Mesothelial cell of epicardium (in vitro differentiated cells): ENCODE data around the gene CUL1. TPM values are rescaled to one million over a fixed set of nuclear protein-coding genes. Genes with fewer than 3 reads are reported as not detected.

Experiments used
- DNase-seq, 2 experiments: peaks; one replicate each; pipeline ENCODE4 v3.0.0; 2021; ENCODE audit warnings: low spot score in 2 of 2; ENCODE audit not compliant: unreplicated experiment in 2 of 2
- H3K27ac Mint-ChIP-seq: 2 replicates; pipeline ENCODE4 v1.8.0; 2021; ENCODE audit warnings: mixed read lengths
- H3K27me3 Mint-ChIP-seq: 2 replicates; pipeline ENCODE4 v1.8.0; 2021; ENCODE audit warnings: low read depth, mixed read lengths
- H3K36me3 Mint-ChIP-seq: 2 replicates; pipeline ENCODE4 v1.8.0; 2021; ENCODE audit warnings: mixed read lengths
- H3K4me1 Mint-ChIP-seq: 2 replicates; pipeline ENCODE4 v1.8.0; 2021; ENCODE audit warnings: mixed read lengths
- H3K4me3 Mint-ChIP-seq: 2 replicates; pipeline ENCODE4 v1.8.0; 2021; ENCODE audit warnings: mild to moderate bottlenecking, moderate library complexity, mixed read lengths
- H3K9me3 Mint-ChIP-seq: 2 replicates; pipeline ENCODE4 v1.8.0; 2021; ENCODE audit warnings: mixed read lengths
- total RNA-seq: library from RNA; stranded (reverse); gene quantifications from 3 replicates; pipeline ENCODE4 v1.2.1, GENCODE V29; 2021
- TF ChIP-seq, protein P1 (sequence below): fragments of 200-600 bp; sonication (generic); IDR thresholded peaks from one replicate; pipeline ENCODE4 v1.5.0; 2021; ENCODE audit warnings: antibody characterized with exemption; ENCODE audit not compliant: unreplicated experiment

Gene CUL1
- total RNA-seq, 1 donor from 2014 or later, result 60.9 TPM

DNA sequence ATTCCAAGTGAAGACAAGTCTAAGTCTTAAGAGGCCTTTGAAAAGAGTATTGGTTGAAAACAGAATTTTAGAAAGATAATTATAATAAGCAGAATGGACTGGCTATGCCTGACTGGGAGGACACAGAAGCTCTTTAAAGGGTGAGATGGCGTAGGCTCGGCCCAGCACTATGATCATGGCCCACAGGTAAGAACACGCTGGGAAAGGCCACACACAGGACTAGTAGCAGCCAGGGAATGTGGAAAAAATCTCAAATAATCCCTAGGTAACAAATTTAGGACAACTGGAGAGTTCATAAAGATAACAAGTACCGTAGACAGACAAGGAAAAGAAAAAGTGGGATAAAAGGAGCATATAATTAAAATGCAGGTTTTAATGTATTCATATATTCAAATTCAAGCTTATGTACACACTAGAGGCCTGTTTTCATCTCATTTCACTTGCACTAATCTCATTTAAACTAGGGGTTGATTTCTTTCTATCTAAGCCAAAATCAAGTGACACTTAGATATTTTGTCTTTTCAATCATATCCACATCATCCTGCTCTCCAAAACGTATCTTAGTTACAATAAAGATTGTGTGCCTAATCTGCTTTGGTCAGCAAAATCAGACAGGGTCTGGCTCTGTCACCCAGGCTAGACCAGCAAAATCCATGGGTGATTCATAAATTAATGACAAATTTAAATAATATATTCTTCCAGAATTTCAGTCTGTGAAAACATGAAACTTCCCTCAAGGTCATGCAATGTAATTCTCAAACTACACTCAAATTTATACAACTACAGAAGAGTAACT, 132.4 kb downstream of the CUL1 start:
- DNase-seq, result no peak
- no peak overlapping the region for H3K4me3 Mint-ChIP-seq
- no peaks in the 10 kb centered on the region for H3K9me3 Mint-ChIP-seq
- H3K4me1 Mint-ChIP-seq, result no peaks in the 10 kb centered on the region
- no peak overlapping the region for H3K27ac Mint-ChIP-seq
- H3K36me3 Mint-ChIP-seq, result peaks cover 11% of the 10 kb centered on the region
- TF ChIP-seq, protein P1, sequence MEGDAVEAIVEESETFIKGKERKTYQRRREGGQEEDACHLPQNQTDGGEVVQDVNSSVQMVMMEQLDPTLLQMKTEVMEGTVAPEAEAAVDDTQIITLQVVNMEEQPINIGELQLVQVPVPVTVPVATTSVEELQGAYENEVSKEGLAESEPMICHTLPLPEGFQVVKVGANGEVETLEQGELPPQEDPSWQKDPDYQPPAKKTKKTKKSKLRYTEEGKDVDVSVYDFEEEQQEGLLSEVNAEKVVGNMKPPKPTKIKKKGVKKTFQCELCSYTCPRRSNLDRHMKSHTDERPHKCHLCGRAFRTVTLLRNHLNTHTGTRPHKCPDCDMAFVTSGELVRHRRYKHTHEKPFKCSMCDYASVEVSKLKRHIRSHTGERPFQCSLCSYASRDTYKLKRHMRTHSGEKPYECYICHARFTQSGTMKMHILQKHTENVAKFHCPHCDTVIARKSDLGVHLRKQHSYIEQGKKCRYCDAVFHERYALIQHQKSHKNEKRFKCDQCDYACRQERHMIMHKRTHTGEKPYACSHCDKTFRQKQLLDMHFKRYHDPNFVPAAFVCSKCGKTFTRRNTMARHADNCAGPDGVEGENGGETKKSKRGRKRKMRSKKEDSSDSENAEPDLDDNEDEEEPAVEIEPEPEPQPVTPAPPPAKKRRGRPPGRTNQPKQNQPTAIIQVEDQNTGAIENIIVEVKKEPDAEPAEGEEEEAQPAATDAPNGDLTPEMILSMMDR, result no peak
- no peaks in the 10 kb centered on the region for H3K27me3 Mint-ChIP-seq

DNA sequence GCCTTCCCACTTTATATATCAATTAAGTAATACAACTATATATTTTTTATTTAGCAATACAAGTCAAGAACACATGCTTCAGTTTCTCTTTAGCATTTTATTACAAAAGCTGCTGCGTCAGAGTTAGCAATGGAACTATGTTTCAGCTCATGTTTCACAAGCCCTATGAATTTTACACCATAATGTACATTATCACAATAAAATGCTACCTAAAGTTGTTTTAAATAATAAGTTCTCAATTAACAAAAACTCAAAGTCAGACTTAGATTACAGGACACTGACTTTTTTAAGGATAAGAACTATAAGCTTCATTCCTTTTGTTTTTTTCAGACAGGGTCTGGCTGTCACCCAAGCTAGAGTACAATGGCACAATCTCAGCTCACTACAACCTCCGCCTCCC, 133.1 kb downstream of the CUL1 start:
- peak overlapping the region; percentile 59 for H3K27ac Mint-ChIP-seq
- H3K4me1 Mint-ChIP-seq, result no peaks in the 10 kb centered on the region

DNA sequence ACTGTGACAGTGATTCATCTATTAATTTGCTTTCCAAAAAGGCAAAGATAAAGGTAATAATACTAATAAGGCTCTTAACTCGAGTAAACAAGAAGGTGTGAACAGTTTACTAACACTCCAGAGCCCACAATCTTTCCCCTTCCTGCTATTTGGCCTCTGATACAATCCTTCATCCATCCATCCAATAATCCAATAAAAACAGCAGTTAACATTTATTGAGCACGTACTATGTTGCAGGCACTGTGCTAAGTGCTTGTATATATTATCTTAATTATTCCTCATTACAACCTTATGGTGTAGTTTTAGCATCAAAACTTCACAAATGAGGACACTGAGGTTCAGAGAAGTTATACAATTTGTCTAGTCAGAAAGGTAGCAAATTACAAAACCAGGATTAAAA, 135.9 kb downstream of the CUL1 start:
- Mint-ChIP-seq H3K36me3 (peaks cover 29% of the 10 kb centered on the region), H3K27me3 (no peaks in the 10 kb centered on the region), H3K4me3 (no peak overlapping the region), H3K9me3 (no peaks in the 10 kb centered on the region), H3K27ac (no peak overlapping the region), H3K4me1 (no peaks in the 10 kb centered on the region)
- TF ChIP-seq, protein P1, result no peak
- no peak for DNase-seq

More for the DNA sequence above, 133.1 kb downstream of the CUL1 start:
- peaks cover 17% of the 10 kb centered on the region for H3K36me3 Mint-ChIP-seq
- TF ChIP-seq, protein P1, result no peak
- no peaks in the 10 kb centered on the region for H3K9me3 Mint-ChIP-seq
- no peaks in the 10 kb centered on the region for H3K27me3 Mint-ChIP-seq
- no peak overlapping the region for H3K4me3 Mint-ChIP-seq
- no peak for DNase-seq

DNA sequence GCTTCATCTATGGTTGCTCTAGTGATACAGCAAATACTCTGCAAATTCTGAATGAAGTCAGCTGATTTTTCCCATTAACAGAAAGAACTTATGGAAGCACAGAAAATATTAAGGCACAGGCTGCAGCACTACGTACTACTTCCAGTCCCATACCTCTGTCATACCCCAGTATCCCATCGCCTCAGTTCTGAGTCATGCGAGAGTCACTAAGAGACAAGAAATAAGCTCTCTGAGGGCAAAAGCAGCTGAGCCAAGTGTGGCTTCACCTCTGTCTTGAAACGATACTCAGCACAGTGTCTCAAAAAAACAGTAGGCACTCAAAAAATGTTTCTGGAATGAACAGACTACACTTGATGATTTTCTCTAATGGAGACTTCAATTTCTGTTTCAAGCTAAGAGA, 137.2 kb downstream of the CUL1 start:
- H3K4me3 Mint-ChIP-seq, result no peak overlapping the region
- H3K27me3 Mint-ChIP-seq, result no peaks in the 10 kb centered on the region
- no peaks in the 10 kb centered on the region for H3K9me3 Mint-ChIP-seq
- DNase-seq, result no peak
- no peak overlapping the region for H3K27ac Mint-ChIP-seq
- peaks cover 29% of the 10 kb centered on the region for H3K36me3 Mint-ChIP-seq
- no peaks in the 10 kb centered on the region for H3K4me1 Mint-ChIP-seq
- TF ChIP-seq, protein P1, result no peak

DNA sequence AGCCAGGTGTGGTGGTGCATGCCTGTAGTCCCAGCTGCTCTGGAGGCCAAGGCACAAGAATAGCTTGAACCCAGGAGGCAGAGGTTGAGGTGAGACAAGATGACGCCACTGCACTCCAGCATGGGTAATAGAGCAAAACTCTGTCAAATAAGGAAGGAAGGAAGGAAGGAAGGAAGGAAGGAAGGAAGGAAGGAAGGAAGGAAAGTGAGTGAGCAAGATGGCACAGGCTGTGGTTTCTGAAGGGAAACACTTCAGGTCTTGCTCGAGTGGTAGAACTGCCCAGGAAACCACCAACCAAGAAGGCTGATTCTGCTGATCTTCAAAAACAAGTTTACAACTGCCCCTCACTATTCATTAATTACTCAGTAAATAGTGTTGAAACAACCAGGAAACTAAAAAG, 140.2 kb downstream of the CUL1 start:
- no peak for DNase-seq
- Mint-ChIP-seq H3K4me1 (no peaks in the 10 kb centered on the region), H3K36me3 (peaks cover 25% of the 10 kb centered on the region), H3K27me3 (no peaks in the 10 kb centered on the region), H3K9me3 (no peaks in the 10 kb centered on the region), H3K4me3 (no peak overlapping the region), H3K27ac (no peak overlapping the region)
- TF ChIP-seq, protein P1, result no peak
